Non-pigmented ciliary epithelial cell (primary cell): ENCODE measurements around the gene WDR45.
"Not testable (repeated sequence)": the region's sequence is repeated elsewhere in the genome, so short reads cannot be mapped to it uniquely, and the experiment has no call there.

ENCODE experiments used
- DNase-seq: peaks from one replicate; pipeline ENCODE4 v3.0.0-alpha.2; 2010; ENCODE audit warnings: low read depth

WDR45 gene

GRCh38 chrX:49079489-49080428 lies at the start of gene WDR45:
WDR45 (minus strand) TSS chrX:49079887; CDS start chrX:49078095, 1,792 bp downstream.
- no peak for DNase-seq

GRCh38 chrX:49129427-49129826 lies 49.7 kb upstream of the WDR45 start:
- no peak for DNase-seq

- DNase-seq = not testable (repeated sequence)
Observed at GRCh38 chrX:49127742-49128258, 48.1 kb upstream of the WDR45 start.

GRCh38 chrX:49122499-49122898 lies 42.8 kb upstream of the WDR45 start:
- DNase-seq = no peak

GRCh38 chrX:49120091-49120490 lies 40.4 kb upstream of the WDR45 start:
- no peak for DNase-seq

- no peak for DNase-seq
Observed at GRCh38 chrX:49117581-49117980, 37.9 kb upstream of the WDR45 start.

- DNase-seq = no peak
Observed at GRCh38 chrX:49116716-49117115, 37.0 kb upstream of the WDR45 start.

GRCh38 chrX:49116076-49116475 lies 36.4 kb upstream of the WDR45 start:
- DNase-seq = no peak

- DNase-seq = no peak
Observed at GRCh38 chrX:49111791-49112190, 32.1 kb upstream of the WDR45 start.

GRCh38 chrX:49110417-49110816 lies 30.7 kb upstream of the WDR45 start:
- no peak for DNase-seq

- no peak for DNase-seq
Observed at GRCh38 chrX:49108641-49109040, 29.0 kb upstream of the WDR45 start.

GRCh38 chrX:49106930-49107329 lies 27.2 kb upstream of the WDR45 start:
- peak; percentile 19 for DNase-seq

GRCh38 chrX:49106296-49106695 lies 26.6 kb upstream of the WDR45 start:
- no peak for DNase-seq

- DNase-seq = no peak
Observed at GRCh38 chrX:49103637-49104036, 23.9 kb upstream of the WDR45 start.

- no peak for DNase-seq
Observed at GRCh38 chrX:49102190-49102589, 22.5 kb upstream of the WDR45 start.

- DNase-seq = no peak
Observed at GRCh38 chrX:49101629-49101984, 21.9 kb upstream of the WDR45 start.

- DNase-seq = peak; percentile 38
Observed at GRCh38 chrX:49100704-49101628, 21.3 kb upstream of the WDR45 start.

GRCh38 chrX:49096419-49096818 lies 16.7 kb upstream of the WDR45 start:
- DNase-seq = no peak

- DNase-seq = no peak
Observed at GRCh38 chrX:49089553-49089952, 9.9 kb upstream of the WDR45 start.

- DNase-seq = no peak
Observed at GRCh38 chrX:49082271-49082871, 2.7 kb upstream of the WDR45 start.

GRCh38 chrX:49077941-49078340 lies 1.7 kb downstream of the WDR45 start:
- DNase-seq = no peak

GRCh38 chrX:49075347-49075746 lies 4.3 kb downstream of the WDR45 start:
- no peak for DNase-seq
